SJSA1 (cell line): ENCODE measurements around the gene MELK. TPM values are rescaled to one million over a fixed set of nuclear protein-coding genes. Genes with fewer than 3 reads are reported as not detected.
A peak's percentile ranks its signal among the peaks of the same experiment; 100 is the strongest.

ENCODE experiments used
- DNase-seq, 2 experiments: peaks; one replicate each; pipeline ENCODE4 v3.0.0-alpha.2; 2015 to 2020; ENCODE audit warnings: low spot score in 2 of 2, low read depth in 1 of 2
- H3K27ac ChIP-seq: fragments of 250-450 bp; sonication (Bioruptor Pico); 2 replicates; pipeline ENCODE4 v1.5.1; 2020; ENCODE audit warnings: mild to moderate bottlenecking, moderate library complexity
- H3K27me3 ChIP-seq: fragments of 250-450 bp; sonication (Bioruptor Pico); replicated peaks from 2 replicates; pipeline ENCODE4 v1.5.1; 2020; ENCODE audit warnings: mild to moderate bottlenecking, moderate library complexity
- H3K36me3 ChIP-seq: fragments of 250-450 bp; sonication (Bioruptor Pico); 2 replicates; pipeline ENCODE4 v1.5.1; 2020; ENCODE audit warnings: mild to moderate bottlenecking
- H3K4me1 ChIP-seq: fragments of 250-450 bp; sonication (Bioruptor Pico); replicated peaks from 2 replicates; pipeline ENCODE4 v1.6.1; 2021; ENCODE audit warnings: mild to moderate bottlenecking
- H3K4me3 ChIP-seq: fragments of 250-450 bp; sonication (Bioruptor Pico); 2 replicates; pipeline ENCODE4 v1.5.1; 2020; ENCODE audit warnings: mild to moderate bottlenecking
- H3K9me3 ChIP-seq: fragments of 250-450 bp; sonication (Bioruptor Pico); replicated peaks from 2 replicates; pipeline ENCODE4 v1.5.1; 2020; ENCODE audit warnings: mild to moderate bottlenecking
- total RNA-seq: library from RNA; depleted of rRNA; stranded (reverse); fragments of >200 nt; shearing (Covaris generic); gene quantifications from 2 replicates; pipeline ENCODE4 v1.2.3, GENCODE V29; 2014; rRNA removed

MELK gene
- total RNA-seq, 1 experiment from 2014 or later: 43.9 TPM

DNA sequence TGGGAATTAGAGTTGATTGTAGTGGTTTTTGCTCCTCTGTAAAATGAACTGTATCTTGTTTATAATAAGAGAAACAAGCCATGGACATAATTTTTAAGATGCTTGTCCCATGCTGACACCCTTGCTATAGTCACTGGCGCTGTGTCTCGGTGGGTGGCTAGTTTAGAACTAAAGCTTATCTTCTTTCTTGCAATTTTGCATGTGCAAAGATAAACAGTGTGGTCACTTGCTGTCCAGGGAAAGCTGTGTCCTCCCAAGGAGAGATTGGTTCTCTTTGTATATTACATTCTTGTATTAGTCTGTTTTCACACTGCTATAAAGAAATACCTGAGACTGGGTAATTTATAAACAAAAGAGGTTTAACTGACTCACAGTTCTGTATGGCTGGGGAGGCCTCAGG lies 143.8 kb downstream of the MELK start:
- H3K27me3 ChIP-seq: no peaks in the 10 kb centered on the region
- DNase-seq: peak; percentile 80 to 89
- H3K36me3 ChIP-seq: no peaks in the 10 kb centered on the region
- peak overlapping the region; percentile 94 for H3K27ac ChIP-seq
- H3K4me3 ChIP-seq: no peak overlapping the region
- H3K4me1 ChIP-seq: peaks cover 32% of the 10 kb centered on the region
- no peaks in the 10 kb centered on the region for H3K9me3 ChIP-seq

DNA sequence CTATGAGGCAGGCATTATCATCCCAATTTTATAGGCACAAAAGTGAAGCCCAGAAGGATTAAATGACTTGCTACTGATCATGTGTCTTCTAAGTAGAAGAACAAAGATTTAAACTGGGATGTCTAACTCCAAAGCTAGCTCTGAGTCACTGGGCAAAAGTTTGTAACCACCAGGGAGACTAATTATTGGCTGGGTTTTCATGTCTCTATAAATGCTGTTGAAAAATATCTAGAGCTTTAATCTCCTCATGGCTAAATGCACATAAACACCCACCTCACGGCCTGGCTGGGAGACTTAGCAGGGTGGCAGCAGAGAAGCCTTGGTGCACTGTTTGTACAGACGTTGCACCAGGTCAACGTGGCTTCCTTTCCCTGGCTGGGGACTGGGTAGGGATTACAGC lies 144.6 kb downstream of the MELK start:
- Histone ChIP-seq H3K9me3 (no peaks in the 10 kb centered on the region), H3K4me1 (peaks cover 37% of the 10 kb centered on the region), H3K27me3 (no peaks in the 10 kb centered on the region), H3K36me3 (no peaks in the 10 kb centered on the region), H3K27ac (peak overlapping the region; percentile 94), H3K4me3 (no peak overlapping the region)
- peak; percentile 46 to 68 for DNase-seq

DNA sequence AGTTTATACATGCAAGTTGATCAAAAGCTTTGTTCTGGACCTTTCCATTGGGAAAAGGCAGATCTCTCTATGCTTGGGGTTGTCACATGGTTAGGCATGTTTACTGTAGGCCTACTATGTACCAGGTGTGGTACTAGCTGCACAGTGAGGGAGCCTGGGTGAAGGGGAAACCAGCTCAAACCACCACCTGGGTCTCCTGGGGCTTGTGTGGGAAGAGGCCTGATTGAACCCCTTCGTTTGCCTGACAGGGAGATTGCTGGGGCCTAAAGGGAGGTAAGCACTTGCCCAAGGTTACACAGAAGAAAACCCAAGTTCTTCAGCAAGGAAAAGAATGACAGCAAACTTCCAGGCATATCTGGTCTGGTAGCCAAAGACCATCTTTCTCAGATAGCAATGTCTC lies 145.9 kb downstream of the MELK start:
- Histone ChIP-seq H3K27ac (no peak overlapping the region), H3K4me1 (peaks cover 50% of the 10 kb centered on the region), H3K9me3 (no peaks in the 10 kb centered on the region), H3K36me3 (no peaks in the 10 kb centered on the region), H3K4me3 (no peak overlapping the region), H3K27me3 (no peaks in the 10 kb centered on the region)
- DNase-seq: no peak

DNA sequence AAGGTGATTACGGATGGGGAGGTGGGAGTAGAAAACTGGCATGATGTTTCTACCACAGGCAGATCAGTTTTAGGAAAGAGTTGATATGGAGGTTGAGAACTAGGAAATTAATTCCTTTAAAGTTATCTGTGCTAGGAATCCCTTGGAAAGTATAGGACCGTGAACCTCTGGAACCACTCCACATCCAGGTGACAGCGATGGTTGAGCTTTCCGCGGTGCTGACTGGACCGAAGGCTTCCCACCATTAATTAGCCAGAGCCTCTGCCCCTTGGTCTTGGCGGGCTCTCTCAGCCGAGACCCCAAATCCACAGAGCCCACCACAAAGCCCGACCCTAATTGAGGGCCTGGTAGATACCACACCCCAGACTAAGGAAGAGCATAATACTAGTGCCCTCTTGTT lies 147.3 kb downstream of the MELK start:
- no peaks in the 10 kb centered on the region for H3K9me3 ChIP-seq
- H3K4me3 ChIP-seq: no peak overlapping the region
- no peaks in the 10 kb centered on the region for H3K27me3 ChIP-seq
- H3K4me1 ChIP-seq: peaks cover 44% of the 10 kb centered on the region
- H3K36me3 ChIP-seq: no peaks in the 10 kb centered on the region
- no peak overlapping the region for H3K27ac ChIP-seq
- no peak for DNase-seq

DNA sequence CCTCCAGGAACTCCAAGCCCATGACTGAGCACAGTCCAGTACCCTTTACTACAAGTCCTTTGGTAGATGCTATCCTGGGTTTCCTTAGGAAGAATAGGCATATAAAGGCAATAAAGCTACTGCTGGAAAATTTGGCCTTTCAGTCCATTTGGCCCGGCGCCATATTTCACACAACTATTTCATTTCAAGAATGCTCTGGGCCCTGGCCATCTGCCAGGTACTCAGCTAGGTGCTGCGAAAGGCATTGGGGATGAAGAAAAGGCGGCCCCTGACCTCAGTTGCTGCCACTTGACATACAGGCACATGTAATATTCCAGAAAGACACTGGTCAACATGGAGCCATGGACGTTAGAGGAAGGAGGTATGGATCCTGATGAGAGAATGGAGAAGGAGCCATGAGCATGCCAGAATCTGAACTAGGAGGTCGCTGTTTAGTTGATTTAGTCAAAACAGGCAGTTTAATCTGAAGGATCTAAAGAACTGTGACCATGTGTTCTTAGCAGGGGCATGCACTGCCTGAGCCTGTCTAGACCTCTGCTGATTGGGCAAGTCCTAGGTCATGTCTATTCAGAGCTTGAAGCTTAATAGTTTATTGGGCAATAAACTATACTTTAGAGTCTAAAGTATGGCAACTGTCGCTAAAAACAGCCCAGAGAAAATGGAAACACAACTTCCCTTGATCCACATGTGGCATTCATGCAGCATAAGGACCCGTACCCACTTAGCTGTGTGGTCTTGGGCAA lies 149.3 kb downstream of the MELK start:
- H3K27ac ChIP-seq: no peak overlapping the region
- H3K4me1 ChIP-seq: peaks cover 29% of the 10 kb centered on the region
- H3K36me3 ChIP-seq: no peaks in the 10 kb centered on the region
- no peak overlapping the region for H3K4me3 ChIP-seq
- no peak for DNase-seq
- no peaks in the 10 kb centered on the region for H3K27me3 ChIP-seq
- H3K9me3 ChIP-seq: no peaks in the 10 kb centered on the region

DNA sequence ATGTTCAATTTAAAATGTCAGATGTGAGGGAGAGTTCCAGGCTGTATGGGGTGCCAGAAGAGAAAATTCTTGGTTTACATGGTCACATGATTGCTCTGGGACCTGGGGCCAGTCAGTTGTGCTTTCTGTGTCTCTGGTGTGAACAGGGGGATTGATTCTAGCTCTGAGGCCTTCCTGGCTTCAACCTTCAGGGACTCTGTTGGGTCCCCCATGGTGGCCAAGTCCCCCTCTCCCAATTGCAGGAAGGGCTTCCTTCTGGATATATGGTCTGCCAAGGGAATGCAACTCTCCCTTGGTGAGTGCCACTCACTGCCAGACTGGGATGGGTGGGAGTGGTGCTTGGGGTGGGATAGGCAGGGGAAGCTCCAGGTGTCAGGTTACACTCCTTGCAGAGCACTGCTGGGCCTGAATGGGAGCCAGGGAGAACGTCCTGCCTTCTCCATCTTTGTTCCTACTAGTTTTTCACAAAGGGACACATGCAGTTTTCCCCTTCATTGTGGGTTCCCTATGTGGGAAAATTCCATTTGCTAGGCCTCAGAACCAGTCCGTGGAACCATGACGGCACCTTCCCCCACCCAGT lies 153.2 kb downstream of the MELK start:
- DNase-seq: no peak

More for the DNA sequence above, 153.2 kb downstream of the MELK start:
- Histone ChIP-seq H3K27me3 (no peaks in the 10 kb centered on the region), H3K9me3 (no peaks in the 10 kb centered on the region), H3K4me1 (peaks cover 18% of the 10 kb centered on the region), H3K36me3 (no peaks in the 10 kb centered on the region), H3K27ac (no peak overlapping the region), H3K4me3 (no peak overlapping the region)

Other genes starting within 250 kb of the MELK start
- 7.9 and 8.8 TPM in 2 replicates for gene RNF38, start 172.6 kb upstream of the MELK start, total RNA-seq